NCI-H446 (cell line): ENCODE measurements around the gene CHTF18.
"Not testable (repeated sequence)": the region's sequence is repeated elsewhere in the genome, so short reads cannot be mapped to it uniquely, and the experiment has no call there.

ENCODE experiments used
- DNase-seq, 2 experiments: peaks; one replicate each; lab custom pipeline; 2025; lab: John Stamatoyannopoulos, UW

The CHTF18 gene

GRCh38 chr16:830871-831570 lies 42.6 kb downstream of the CHTF18 start:
- DNase-seq: no peak

GRCh38 chr16:831571-832413 lies 43.4 kb downstream of the CHTF18 start:
- DNase-seq: no peak

GRCh38 chr16:832652-833336 lies 44.4 kb downstream of the CHTF18 start:
- no peak for DNase-seq

GRCh38 chr16:833411-833810 lies 45.0 kb downstream of the CHTF18 start:
- DNase-seq: no peak

- DNase-seq: no peak
Observed at GRCh38 chr16:835373-835772, 47.0 kb downstream of the CHTF18 start.

GRCh38 chr16:836221-836620 lies 47.8 kb downstream of the CHTF18 start:
- DNase-seq: no peak

GRCh38 chr16:836822-837221 lies 48.4 kb downstream of the CHTF18 start:
- DNase-seq: not testable (repeated sequence)

GRCh38 chr16:838741-839140 lies 50.3 kb downstream of the CHTF18 start:
- DNase-seq: no peak

- no peak for DNase-seq
Observed at GRCh38 chr16:839643-840408, 51.4 kb downstream of the CHTF18 start.

GRCh38 chr16:840561-841454 lies 52.4 kb downstream of the CHTF18 start:
- no peak for DNase-seq

GRCh38 chr16:841455-842060 lies 53.1 kb downstream of the CHTF18 start:
- no peak for DNase-seq

GRCh38 chr16:842061-842476 lies 53.6 kb downstream of the CHTF18 start:
- DNase-seq: no peak

- no peak for DNase-seq
Observed at GRCh38 chr16:842711-843560, 54.5 kb downstream of the CHTF18 start.

GRCh38 chr16:843771-844170 lies 55.4 kb downstream of the CHTF18 start:
- DNase-seq: no peak

- DNase-seq: no peak
Observed at GRCh38 chr16:844638-845350, 56.4 kb downstream of the CHTF18 start.

- DNase-seq: no peak
Observed at GRCh38 chr16:845351-845745, 56.9 kb downstream of the CHTF18 start.

GRCh38 chr16:847151-847550 lies 58.7 kb downstream of the CHTF18 start:
- no peak for DNase-seq
